GM23338 (cell line): ENCODE data around the gene KCNB1.

Source experiments
- CTCF ChIP-seq, 2 experiments: fragments of 200-600 bp in 1 of 2; sonication (generic) in 1 of 2; conservative IDR thresholded peaks; 2 replicates each; pipeline versions ENCODE4 v1.5.1 to v1.6.1; 2016 to 2017; ENCODE audit warnings: antibody characterized with exemption in 2 of 2, low read depth in 2 of 2, mild to moderate bottlenecking in 2 of 2, moderate library complexity in 1 of 2
- JUNB ChIP-seq: IDR thresholded peaks from one replicate; pipeline ENCODE4 v1.6.1; 2016; ENCODE audit warnings: antibody characterized with exemption; ENCODE audit not compliant: unreplicated experiment

DNA sequence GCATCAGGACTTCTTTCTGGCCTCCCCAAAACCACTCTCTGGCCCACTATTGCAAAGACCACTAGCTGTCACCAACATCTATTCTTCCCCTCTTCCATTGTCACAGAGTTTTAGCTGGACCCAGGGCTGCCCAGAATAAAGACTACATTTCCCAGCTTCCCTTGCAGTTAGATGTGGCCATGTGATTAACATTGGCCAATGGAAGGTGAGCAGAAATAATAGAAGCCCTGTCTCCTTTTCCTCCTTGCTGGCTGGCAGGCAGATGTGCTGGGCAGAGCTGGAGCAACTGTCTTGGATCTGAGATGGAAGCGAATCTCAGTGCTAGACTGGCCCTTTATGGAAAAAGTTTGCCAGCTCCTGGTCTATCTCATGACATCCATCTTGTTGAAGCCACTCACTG, 97.0 kb downstream of the KCNB1 start:
- no peak for TF ChIP-seq JUNB
- no peak for TF ChIP-seq CTCF (conservative IDR thresholded peaks at IDR 0.05; ENCODE audit: low read depth in 2 of 2)
